A549 (cell line): ENCODE data around the gene SHANK3. TPM values are rescaled to one million over a fixed set of nuclear protein-coding genes. Genes with fewer than 3 reads are reported as not detected.

Experiments
- ATAC-seq, 2 experiments: fragments of 200-7000 bp in 1 of 2; fragments of >200 bp in 1 of 2; cut with Nextera tagmentation in 1 of 2; cut with Tn5 transposase in 1 of 2; 3 replicates each; pipeline versions ENCODE4 v1.8.0 to v1.9.1; 2018 to 2020; ENCODE audit warnings: mild to moderate bottlenecking in 1 of 2, moderate library complexity in 1 of 2
- CTCF ChIA-PET: fragments of 300-600 bp; sonication (Branson Sonifier 250); formaldehyde crosslinking; extraction: SDS; loops from one replicate; lab custom pipeline; 2021; ENCODE audit warnings: antibody characterized with exemption, inconsistent platforms; lab: Yijun Ruan, JAX
- POLR2A ChIA-PET: fragments of 350-600 bp; formaldehyde crosslinking; extraction: SDS; loops from one replicate; lab custom pipeline; 2021; ENCODE audit warnings: antibody characterized with exemption, inconsistent platforms; lab: Yijun Ruan, JAX
- DNase-seq, 2 experiments: peaks; one replicate each; pipeline versions ENCODE4 v3.0.0 to v3.0.0-alpha.2; 2011 to 2016; ENCODE audit warnings: low read depth in 1 of 2, low spot score in 1 of 2
- FAIRE-seq: peaks from 2 replicates; lab custom pipeline; 2011; peaks lifted over from hg19 to GRCh38; lab: Jason Lieb, UNC
- H3K27ac ChIP-seq, 2 experiments: fragments of >200 bp; sonication (Bioruptor Twin); formaldehyde crosslinking; 3 replicates each; pipeline ENCODE4 v1.5.1; 2016 to 2017
- H3K4me1 ChIP-seq: fragments of >200 bp; sonication (Bioruptor Twin); formaldehyde crosslinking; 3 replicates; pipeline ENCODE4 v1.6.1; 2016
- H3K4me2 ChIP-seq: fragments of >200 bp; sonication (Bioruptor Twin); formaldehyde crosslinking; 3 replicates; pipeline ENCODE4 v1.6.1; 2016
- H3K4me3 ChIP-seq: fragments of >200 bp; sonication (Bioruptor Twin); formaldehyde crosslinking; 3 replicates; pipeline ENCODE4 v1.5.1; 2016
- H3K9me3 ChIP-seq: fragments of >200 bp; sonication (Bioruptor Twin); formaldehyde crosslinking; 3 replicates; pipeline ENCODE4 v1.6.1; 2016
- CHD2 ChIP-seq: fragments of 150-350 bp; IDR thresholded peaks from 2 replicates; pipeline ENCODE4 v1.6.1; 2014; ENCODE audit warnings: low read length; ENCODE audit not compliant: partially characterized antibody
- FOSB ChIP-seq: fragments of 250-450 bp; sonication (Bioruptor Pico); IDR thresholded peaks from 2 replicates; pipeline ENCODE4 v1.5.0; 2020; ENCODE audit warnings: mild to moderate bottlenecking, moderate library complexity
- HOXB5 ChIP-seq: fragments of 250-450 bp; sonication (Bioruptor Pico); IDR thresholded peaks from 2 replicates; pipeline ENCODE4 v1.5.0; 2020; ENCODE audit warnings: mild to moderate bottlenecking, moderate library complexity
- JUNB ChIP-seq: fragments of >200 bp; sonication (Bioruptor Twin); formaldehyde crosslinking; IDR thresholded peaks from 2 replicates; pipeline ENCODE4 v1.6.1; 2016
- MYC ChIP-seq: IDR thresholded peaks from 2 replicates; pipeline ENCODE4 v1.6.1; 2012; ENCODE audit warnings: mild to moderate bottlenecking, inconsistent platforms, low read length, improper control_type of control experiment, borderline replicate concordance
- NPAS2 ChIP-seq: fragments of 250-450 bp; sonication (Bioruptor Pico); IDR thresholded peaks from 2 replicates; pipeline ENCODE4 v1.8.0; 2022; ENCODE audit warnings: mild to moderate bottlenecking, moderate library complexity, borderline replicate concordance
- PHF8 ChIP-seq: fragments of 200-600 bp; sonication (generic); IDR thresholded peaks from 2 replicates; pipeline ENCODE4 v1.6.1; 2016; ENCODE audit warnings: low read depth, mild to moderate bottlenecking, antibody characterized with exemption, moderate library complexity, borderline replicate concordance
- POLR2AphosphoS2 ChIP-seq: conservative IDR thresholded peaks from 2 replicates; pipeline ENCODE4 v1.6.1; 2012; ENCODE audit warnings: low read length, improper control_type of control experiment, inconsistent platforms
- RFX5 ChIP-seq: fragments of 450-650 bp; IDR thresholded peaks from 2 replicates; pipeline ENCODE4 v1.7.1; 2014; ENCODE audit warnings: antibody characterized with exemption, mild to moderate bottlenecking, moderate library complexity
- TP53 ChIP-seq: fragments of 250-450 bp; sonication (Bioruptor Pico); IDR thresholded peaks from 2 replicates; pipeline ENCODE4 v1.5.0; 2021; ENCODE audit warnings: mild to moderate bottlenecking, moderate library complexity
- ZC3H11A ChIP-seq: fragments of 450-650 bp; IDR thresholded peaks from 2 replicates; pipeline ENCODE4 v1.6.1; 2014; ENCODE audit warnings: antibody characterized with exemption, mild to moderate bottlenecking
- ZFP36 ChIP-seq: fragments of 450-650 bp; IDR thresholded peaks from 2 replicates; pipeline ENCODE4 v1.6.1; 2014; ENCODE audit warnings: borderline replicate concordance; ENCODE audit not compliant: partially characterized antibody
- WGBS: methylation state at CpG from one replicate; pipeline ENCODE4 v1.1.6; 2017; ENCODE audit errors: missing lambda C conversion rate; 5-methylcytosine and 5-hydroxymethylcytosine counted together
- polyA plus RNA-seq, 4 experiments: library from polyadenylated mRNA; depleted of rRNA in 3 of 4; stranded (reverse); fragments of >200 nt; fragmentation: RNase III in 1 of 4; extraction: RNeasy Plus Mini Kit Qiagen cat#74134 plus additional on column Dnase treatment in 1 of 4; gene quantifications; 2 replicates in 3 of 4; 3 replicates in 1 of 4; pipeline ENCODE4 v1.2.3, GENCODE V29; 2011 to 2017
- TF ChIP-seq, protein P1 (sequence below): fragments of 250-450 bp; sonication (Bioruptor Pico); IDR thresholded peaks from 2 replicates; pipeline ENCODE4 v1.5.0; 2020; ENCODE audit warnings: low read depth, mild to moderate bottlenecking, moderate library complexity
- TF ChIP-seq, protein P2 (sequence below): IDR thresholded peaks from 2 replicates; pipeline ENCODE4 v1.6.1; 2012
- TF ChIP-seq, protein P3 (sequence below): fragments of 200-600 bp; sonication (generic); IDR thresholded peaks from 2 replicates; pipeline ENCODE4 v1.6.1; 2016; ENCODE audit warnings: antibody characterized with exemption, mild to moderate bottlenecking, moderate library complexity
- TF ChIP-seq, protein P4 (sequence below): IDR thresholded peaks from 2 replicates; pipeline ENCODE4 v1.6.1; 2012; ENCODE audit warnings: low read depth, borderline replicate concordance
- TF ChIP-seq, protein P5 (sequence below): fragments of 450-650 bp; IDR thresholded peaks from 2 replicates; pipeline ENCODE4 v1.6.1; 2014; ENCODE audit warnings: antibody characterized with exemption
- TF ChIP-seq, protein P6 (sequence below): fragments of 250-450 bp; sonication (Bioruptor Pico); IDR thresholded peaks from 2 replicates; pipeline ENCODE4 v1.5.0; 2021; ENCODE audit warnings: mild to moderate bottlenecking, moderate library complexity, borderline replicate concordance

SHANK3 gene
- polyA plus RNA-seq, 2 of the 4 experiments (the other 2 are of a cell fraction): 0.53 to 2.4 TPM

DNA sequence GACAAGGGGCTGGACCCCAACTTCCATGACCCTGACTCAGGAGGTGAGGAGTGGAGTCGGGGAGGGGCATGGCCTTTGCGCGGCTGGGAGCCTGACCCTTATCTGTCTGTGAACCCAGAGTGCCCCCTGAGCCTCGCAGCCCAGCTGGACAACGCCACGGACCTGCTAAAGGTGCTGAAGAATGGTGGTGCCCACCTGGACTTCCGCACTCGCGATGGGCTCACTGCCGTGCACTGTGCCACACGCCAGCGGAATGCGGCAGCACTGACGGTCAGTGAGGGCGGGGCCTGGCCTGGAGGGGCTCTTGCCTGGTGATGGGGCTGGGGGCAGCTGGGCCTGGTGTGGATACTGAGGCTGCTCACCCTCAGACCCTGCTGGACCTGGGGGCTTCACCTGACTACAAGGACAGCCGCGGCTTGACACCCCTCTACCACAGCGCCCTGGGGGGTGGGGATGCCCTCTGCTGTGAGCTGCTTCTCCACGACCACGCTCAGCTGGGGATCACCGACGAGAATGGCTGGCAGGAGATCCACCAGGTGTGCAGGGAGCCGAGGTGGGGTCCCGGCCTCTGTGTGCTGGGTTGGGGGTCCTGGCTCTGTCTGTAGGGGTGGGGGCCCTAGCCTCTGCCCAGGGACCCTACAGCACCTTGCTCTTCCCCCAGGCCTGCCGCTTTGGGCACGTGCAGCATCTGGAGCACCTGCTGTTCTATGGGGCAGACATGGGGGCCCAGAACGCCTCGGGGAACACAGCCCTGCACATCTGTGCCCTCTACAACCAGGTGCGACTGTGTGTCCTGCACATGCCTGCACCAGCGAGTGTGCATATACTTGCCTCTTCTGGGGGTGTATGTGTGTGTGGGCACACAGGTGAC, 6.3 kb downstream of the SHANK3 start:
- WGBS: 92% methylated on average over 12 of the region's 30 CpGs

More for the DNA sequence above, 6.3 kb downstream of the SHANK3 start:
- ChIA-PET POLR2A (no interaction called here), CTCF (no interaction called here)
- no peaks in the 10 kb centered on the region for H3K4me1 ChIP-seq
- H3K9me3 ChIP-seq: no peaks in the 10 kb centered on the region
- no peak for ATAC-seq
- no peak for FAIRE-seq
- TF ChIP-seq, protein P1, sequence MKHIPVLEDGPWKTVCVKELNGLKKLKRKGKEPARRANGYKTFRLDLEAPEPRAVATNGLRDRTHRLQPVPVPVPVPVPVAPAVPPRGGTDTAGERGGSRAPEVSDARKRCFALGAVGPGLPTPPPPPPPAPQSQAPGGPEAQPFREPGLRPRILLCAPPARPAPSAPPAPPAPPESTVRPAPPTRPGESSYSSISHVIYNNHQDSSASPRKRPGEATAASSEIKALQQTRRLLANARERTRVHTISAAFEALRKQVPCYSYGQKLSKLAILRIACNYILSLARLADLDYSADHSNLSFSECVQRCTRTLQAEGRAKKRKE (CRISPR knock-in tag): no peak
- TF ChIP-seq HOXB5 (CRISPR knock-in tag) (no peak), TP53 (CRISPR knock-in tag) (no peak), NPAS2 (no peak), PHF8 (no peak), POLR2AphosphoS2 (no peak), JUNB (no peak), RFX5 (no peak), ZFP36 (no peak), CHD2 (no peak), FOSB (CRISPR knock-in tag) (no peak), ZC3H11A (no peak), MYC (no peak)
- TF ChIP-seq, protein P2, sequence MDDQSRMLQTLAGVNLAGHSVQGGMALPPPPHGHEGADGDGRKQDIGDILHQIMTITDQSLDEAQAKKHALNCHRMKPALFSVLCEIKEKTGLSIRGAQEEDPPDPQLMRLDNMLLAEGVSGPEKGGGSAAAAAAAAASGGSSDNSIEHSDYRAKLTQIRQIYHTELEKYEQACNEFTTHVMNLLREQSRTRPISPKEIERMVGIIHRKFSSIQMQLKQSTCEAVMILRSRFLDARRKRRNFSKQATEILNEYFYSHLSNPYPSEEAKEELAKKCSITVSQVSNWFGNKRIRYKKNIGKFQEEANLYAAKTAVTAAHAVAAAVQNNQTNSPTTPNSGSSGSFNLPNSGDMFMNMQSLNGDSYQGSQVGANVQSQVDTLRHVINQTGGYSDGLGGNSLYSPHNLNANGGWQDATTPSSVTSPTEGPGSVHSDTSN: no peak
- TF ChIP-seq, protein P3, sequence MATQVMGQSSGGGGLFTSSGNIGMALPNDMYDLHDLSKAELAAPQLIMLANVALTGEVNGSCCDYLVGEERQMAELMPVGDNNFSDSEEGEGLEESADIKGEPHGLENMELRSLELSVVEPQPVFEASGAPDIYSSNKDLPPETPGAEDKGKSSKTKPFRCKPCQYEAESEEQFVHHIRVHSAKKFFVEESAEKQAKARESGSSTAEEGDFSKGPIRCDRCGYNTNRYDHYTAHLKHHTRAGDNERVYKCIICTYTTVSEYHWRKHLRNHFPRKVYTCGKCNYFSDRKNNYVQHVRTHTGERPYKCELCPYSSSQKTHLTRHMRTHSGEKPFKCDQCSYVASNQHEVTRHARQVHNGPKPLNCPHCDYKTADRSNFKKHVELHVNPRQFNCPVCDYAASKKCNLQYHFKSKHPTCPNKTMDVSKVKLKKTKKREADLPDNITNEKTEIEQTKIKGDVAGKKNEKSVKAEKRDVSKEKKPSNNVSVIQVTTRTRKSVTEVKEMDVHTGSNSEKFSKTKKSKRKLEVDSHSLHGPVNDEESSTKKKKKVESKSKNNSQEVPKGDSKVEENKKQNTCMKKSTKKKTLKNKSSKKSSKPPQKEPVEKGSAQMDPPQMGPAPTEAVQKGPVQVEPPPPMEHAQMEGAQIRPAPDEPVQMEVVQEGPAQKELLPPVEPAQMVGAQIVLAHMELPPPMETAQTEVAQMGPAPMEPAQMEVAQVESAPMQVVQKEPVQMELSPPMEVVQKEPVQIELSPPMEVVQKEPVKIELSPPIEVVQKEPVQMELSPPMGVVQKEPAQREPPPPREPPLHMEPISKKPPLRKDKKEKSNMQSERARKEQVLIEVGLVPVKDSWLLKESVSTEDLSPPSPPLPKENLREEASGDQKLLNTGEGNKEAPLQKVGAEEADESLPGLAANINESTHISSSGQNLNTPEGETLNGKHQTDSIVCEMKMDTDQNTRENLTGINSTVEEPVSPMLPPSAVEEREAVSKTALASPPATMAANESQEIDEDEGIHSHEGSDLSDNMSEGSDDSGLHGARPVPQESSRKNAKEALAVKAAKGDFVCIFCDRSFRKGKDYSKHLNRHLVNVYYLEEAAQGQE: no peak
- TF ChIP-seq, protein P4, sequence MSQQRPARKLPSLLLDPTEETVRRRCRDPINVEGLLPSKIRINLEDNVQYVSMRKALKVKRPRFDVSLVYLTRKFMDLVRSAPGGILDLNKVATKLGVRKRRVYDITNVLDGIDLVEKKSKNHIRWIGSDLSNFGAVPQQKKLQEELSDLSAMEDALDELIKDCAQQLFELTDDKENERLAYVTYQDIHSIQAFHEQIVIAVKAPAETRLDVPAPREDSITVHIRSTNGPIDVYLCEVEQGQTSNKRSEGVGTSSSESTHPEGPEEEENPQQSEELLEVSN: no peak
- TF ChIP-seq, protein P5, sequence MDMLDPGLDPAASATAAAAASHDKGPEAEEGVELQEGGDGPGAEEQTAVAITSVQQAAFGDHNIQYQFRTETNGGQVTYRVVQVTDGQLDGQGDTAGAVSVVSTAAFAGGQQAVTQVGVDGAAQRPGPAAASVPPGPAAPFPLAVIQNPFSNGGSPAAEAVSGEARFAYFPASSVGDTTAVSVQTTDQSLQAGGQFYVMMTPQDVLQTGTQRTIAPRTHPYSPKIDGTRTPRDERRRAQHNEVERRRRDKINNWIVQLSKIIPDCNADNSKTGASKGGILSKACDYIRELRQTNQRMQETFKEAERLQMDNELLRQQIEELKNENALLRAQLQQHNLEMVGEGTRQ: no peak
- TF ChIP-seq, protein P6, sequence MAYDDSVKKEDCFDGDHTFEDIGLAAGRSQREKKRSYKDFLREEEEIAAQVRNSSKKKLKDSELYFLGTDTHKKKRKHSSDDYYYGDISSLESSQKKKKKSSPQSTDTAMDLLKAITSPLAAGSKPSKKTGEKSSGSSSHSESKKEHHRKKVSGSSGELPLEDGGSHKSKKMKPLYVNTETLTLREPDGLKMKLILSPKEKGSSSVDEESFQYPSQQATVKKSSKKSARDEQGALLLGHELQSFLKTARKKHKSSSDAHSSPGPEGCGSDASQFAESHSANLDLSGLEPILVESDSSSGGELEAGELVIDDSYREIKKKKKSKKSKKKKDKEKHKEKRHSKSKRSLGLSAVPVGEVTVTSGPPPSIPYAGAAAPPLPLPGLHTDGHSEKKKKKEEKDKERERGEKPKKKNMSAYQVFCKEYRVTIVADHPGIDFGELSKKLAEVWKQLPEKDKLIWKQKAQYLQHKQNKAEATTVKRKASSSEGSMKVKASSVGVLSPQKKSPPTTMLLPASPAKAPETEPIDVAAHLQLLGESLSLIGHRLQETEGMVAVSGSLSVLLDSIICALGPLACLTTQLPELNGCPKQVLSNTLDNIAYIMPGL: no peak
- H3K4me2 ChIP-seq: no peak overlapping the region
- no peak overlapping the region for H3K27ac ChIP-seq
- DNase-seq: no peak
- no peak overlapping the region for H3K4me3 ChIP-seq
